HepG2 (cell line): ENCODE results near the gene ACRBP. TPM values are rescaled to one million over a fixed set of nuclear protein-coding genes. Genes with fewer than 3 reads are reported as not detected.

ENCODE experiments used
- ASH2L ChIP-seq: fragments of 300-600, 200-600 bp; sonication (generic); IDR thresholded peaks from 2 replicates; pipeline ENCODE4 v1.7.0; 2017; ENCODE audit warnings: low read depth, mild to moderate bottlenecking, moderate library complexity, mixed read lengths, low read length; ENCODE audit not compliant: insufficient read length
- GMEB2 ChIP-seq: IDR thresholded peaks from 2 replicates; pipeline ENCODE4 v1.6.1; 2016; ENCODE audit warnings: missing biosample characterization, missing genetic modification reagents, low read depth
- MXD3 ChIP-seq: IDR thresholded peaks from 2 replicates; pipeline ENCODE4 v1.6.1; 2016; ENCODE audit warnings: mild to moderate bottlenecking, missing biosample characterization, missing genetic modification reagents
- NR2C2 ChIP-seq: sonication (generic); formaldehyde crosslinking; IDR thresholded peaks from 2 replicates; pipeline ENCODE4 v1.4.0; 2020; ENCODE audit warnings: missing genetic modification reagents, mild to moderate bottlenecking, moderate library complexity, borderline replicate concordance
- SALL1 ChIP-seq: sonication (generic); formaldehyde crosslinking; IDR thresholded peaks from 2 replicates; pipeline ENCODE4 v1.8.0; 2022; ENCODE audit warnings: mild to moderate bottlenecking, missing genetic modification reagents
- STAG1 ChIP-seq: sonication (generic); formaldehyde crosslinking; IDR thresholded peaks from 2 replicates; pipeline ENCODE4 v1.4.0; 2020; ENCODE audit warnings: missing genetic modification reagents
- TFE3 ChIP-seq: IDR thresholded peaks from 2 replicates; pipeline ENCODE4 v1.6.1; 2016
- ZFP1 ChIP-seq: IDR thresholded peaks from 2 replicates; pipeline ENCODE4 v1.6.1; 2016
- ZFX ChIP-seq: sonication (generic); formaldehyde crosslinking; IDR thresholded peaks from 2 replicates; pipeline ENCODE4 v1.4.0; 2020; ENCODE audit warnings: mild to moderate bottlenecking, low read depth, missing genetic modification reagents, moderate library complexity
- ZNF687 ChIP-seq: sonication (generic); formaldehyde crosslinking; IDR thresholded peaks from 2 replicates; pipeline ENCODE4 v1.5.1; 2020; ENCODE audit warnings: mild to moderate bottlenecking, missing genetic modification reagents, moderate library complexity
- ZNF746 ChIP-seq: sonication (generic); formaldehyde crosslinking; IDR thresholded peaks from 2 replicates; pipeline ENCODE4 v1.8.0; 2022; ENCODE audit warnings: mild to moderate bottlenecking, missing genetic modification reagents
- ZSCAN25 ChIP-seq: sonication (generic); formaldehyde crosslinking; IDR thresholded peaks from 2 replicates; pipeline ENCODE4 v1.8.0; 2022; ENCODE audit warnings: mild to moderate bottlenecking, missing genetic modification reagents
- polyA plus RNA-seq, 8 experiments: library from polyadenylated mRNA; depleted of rRNA in 3 of 8; stranded (reverse) in 7 of 8; unstranded in 1 of 8; fragments of >200 nt; fragmentation: Illumina TruSeq in 4 of 8; extraction: Trizol in 4 of 8; gene quantifications; 2 replicates each; pipeline versions ENCODE4 v1.2.1 to v1.2.3, GENCODE V29; 2011 to 2016; ENCODE audit warnings: low read depth in 4 of 8, missing spikeins in 1 of 8, mixed read lengths in 1 of 8; ENCODE audit not compliant: insufficient read depth in 1 of 8
- total RNA-seq, 5 experiments: library from RNA; depleted of rRNA; stranded (reverse); fragments of >200 nt; fragmentation: Illumina TruSeq; extraction: Trizol; gene quantifications; 2 replicates each; pipeline ENCODE4 v1.2.3, GENCODE V29; 2016; ENCODE audit warnings: low read depth in 1 of 5
- TF ChIP-seq, protein P1 (sequence below): IDR thresholded peaks from 2 replicates; pipeline ENCODE4 v1.6.1; 2012; ENCODE audit warnings: inconsistent platforms
- TF ChIP-seq, protein P2 (sequence below), 2 experiments: sonication (generic) in 1 of 2; formaldehyde crosslinking in 1 of 2; IDR thresholded peaks; 2 replicates each; pipeline versions ENCODE4 v1.4.0 to v1.6.1; 2018 to 2020; ENCODE audit warnings: missing genetic modification reagents in 2 of 2, borderline replicate concordance in 1 of 2, low read depth in 1 of 2, mild to moderate bottlenecking in 1 of 2, missing biosample characterization in 1 of 2

ACRBP gene
- total and polyA plus RNA-seq, 2 of the 13 experiments (the other 11 are each of a cell fraction or from before 2014, with no cell fraction given): 0.46 TPM; not detected in 1

- TF ChIP-seq, protein P1, sequence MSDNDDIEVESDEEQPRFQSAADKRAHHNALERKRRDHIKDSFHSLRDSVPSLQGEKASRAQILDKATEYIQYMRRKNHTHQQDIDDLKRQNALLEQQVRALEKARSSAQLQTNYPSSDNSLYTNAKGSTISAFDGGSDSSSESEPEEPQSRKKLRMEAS: peak; percentile 60
- TF ChIP-seq ZFX (CRISPR knock-in tag) (peak; percentile 93), SALL1 (CRISPR knock-in tag) (peak; percentile 69), STAG1 (CRISPR knock-in tag) (0 out of 2 replicates have a peak, but pooled peaks have one; percentile 35), NR2C2 (CRISPR knock-in tag) (peak; percentile 60), ZNF746 (CRISPR knock-in tag) (peak; percentile 86), TFE3 (CRISPR knock-in tag) (0 out of 2 replicates have a peak, but pooled peaks have one; percentile 7), ZNF687 (CRISPR knock-in tag) (peak; percentile 92), ZSCAN25 (CRISPR knock-in tag) (no peak; the same call in 1 of the 2 replicates), ASH2L (peak; percentile 54), MXD3 (CRISPR knock-in tag) (0 out of 2 replicates have a peak, but pooled peaks have one; percentile 35), GMEB2 (CRISPR knock-in tag) (no peak), ZFP1 (CRISPR knock-in tag) (0 out of 2 replicates have a peak, but pooled peaks have one; percentile 55)
- TF ChIP-seq, protein P2, sequence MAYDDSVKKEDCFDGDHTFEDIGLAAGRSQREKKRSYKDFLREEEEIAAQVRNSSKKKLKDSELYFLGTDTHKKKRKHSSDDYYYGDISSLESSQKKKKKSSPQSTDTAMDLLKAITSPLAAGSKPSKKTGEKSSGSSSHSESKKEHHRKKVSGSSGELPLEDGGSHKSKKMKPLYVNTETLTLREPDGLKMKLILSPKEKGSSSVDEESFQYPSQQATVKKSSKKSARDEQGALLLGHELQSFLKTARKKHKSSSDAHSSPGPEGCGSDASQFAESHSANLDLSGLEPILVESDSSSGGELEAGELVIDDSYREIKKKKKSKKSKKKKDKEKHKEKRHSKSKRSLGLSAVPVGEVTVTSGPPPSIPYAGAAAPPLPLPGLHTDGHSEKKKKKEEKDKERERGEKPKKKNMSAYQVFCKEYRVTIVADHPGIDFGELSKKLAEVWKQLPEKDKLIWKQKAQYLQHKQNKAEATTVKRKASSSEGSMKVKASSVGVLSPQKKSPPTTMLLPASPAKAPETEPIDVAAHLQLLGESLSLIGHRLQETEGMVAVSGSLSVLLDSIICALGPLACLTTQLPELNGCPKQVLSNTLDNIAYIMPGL (CRISPR knock-in tag; IDR thresholded peaks at IDR 0.05; ENCODE audit: borderline replicate concordance in 1 of 2, low read depth in 1 of 2): peak; percentile 49 to 92; a peak in 2 of 4 replicates
These were observed 33.3 kb downstream of the ACRBP start (continued) for GRCh38 chr12:6613776-6614512.
